H9 (cell line): Measurements from ENCODE around the gene DENND4B. TPM values are rescaled to one million over a fixed set of nuclear protein-coding genes. Genes with fewer than 3 reads are reported as not detected.

ENCODE experiments used
- DNase-seq: peaks from one replicate; pipeline ENCODE4 v3.0.0-alpha.2; 2017
- H2AFZ ChIP-seq: one replicate; pipeline ENCODE4 v1.6.1; 2013; ENCODE audit warnings: mild to moderate bottlenecking, low read length, control low read depth, moderate library complexity
- H2AK5ac ChIP-seq: 2 replicates; pipeline ENCODE4 v1.6.1; 2013; ENCODE audit warnings: low read length, control low read depth, mixed read lengths; ENCODE audit not compliant: insufficient read length
- H2BK120ac ChIP-seq: one replicate; pipeline ENCODE4 v1.6.1; 2013; ENCODE audit warnings: low read depth, mild to moderate bottlenecking, low read length, control low read depth, inconsistent platforms; ENCODE audit not compliant: poor library complexity, severe bottlenecking
- H2BK12ac ChIP-seq: 2 replicates; pipeline ENCODE4 v1.6.1; 2013; ENCODE audit warnings: low read length, control low read depth, mixed read lengths, low read depth; ENCODE audit not compliant: insufficient read length
- H2BK15ac ChIP-seq: 2 replicates; pipeline ENCODE4 v1.6.1; 2013; ENCODE audit warnings: low read depth, low read length, control low read depth
- H2BK20ac ChIP-seq: one replicate; pipeline ENCODE4 v1.6.1; 2013; ENCODE audit warnings: low read depth, mild to moderate bottlenecking, low read length, control low read depth, inconsistent platforms; ENCODE audit not compliant: poor library complexity, severe bottlenecking
- H2BK5ac ChIP-seq: 2 replicates; pipeline ENCODE4 v1.6.1; 2013; ENCODE audit warnings: low read length, control low read depth, mixed read lengths; ENCODE audit not compliant: insufficient read length
- H3K14ac ChIP-seq: 2 replicates; pipeline ENCODE4 v1.6.1; 2013; ENCODE audit warnings: low read length, control low read depth; ENCODE audit not compliant: insufficient read depth
- H3K18ac ChIP-seq: 2 replicates; pipeline ENCODE4 v1.6.1; 2013; ENCODE audit warnings: low read depth, mild to moderate bottlenecking, mixed read lengths, low read length, control low read depth; ENCODE audit not compliant: insufficient read length
- H3K23ac ChIP-seq: 2 replicates; pipeline ENCODE4 v1.6.1; 2013; ENCODE audit warnings: low read length, control low read depth, mixed read lengths, low read depth; ENCODE audit not compliant: insufficient read length
- H3K23me2 ChIP-seq: 2 replicates; pipeline ENCODE4 v1.6.1; 2013; ENCODE audit warnings: low read depth, mild to moderate bottlenecking, mixed read lengths, low read length, control low read depth; ENCODE audit not compliant: insufficient read length, poor library complexity, severe bottlenecking
- H3K27ac ChIP-seq: 2 replicates; pipeline ENCODE4 v1.5.1; 2013; ENCODE audit warnings: low read length, control low read depth, mixed read lengths, low read depth; ENCODE audit not compliant: insufficient read length
- H3K27me3 ChIP-seq: 2 replicates; pipeline ENCODE4 v1.6.1; 2013; ENCODE audit warnings: low read length, control low read depth, inconsistent platforms; ENCODE audit not compliant: insufficient read depth
- H3K4ac ChIP-seq: 2 replicates; pipeline ENCODE4 v1.6.1; 2013; ENCODE audit warnings: low read depth, mild to moderate bottlenecking, control low read depth, inconsistent platforms, low read length, moderate library complexity
- H3K4me1 ChIP-seq: 2 replicates; pipeline ENCODE4 v1.6.1; 2013; ENCODE audit warnings: low read length, control low read depth, inconsistent platforms; ENCODE audit not compliant: insufficient read depth
- H3K4me2 ChIP-seq: 2 replicates; pipeline ENCODE4 v1.6.1; 2013; ENCODE audit warnings: low read length, control low read depth, mixed read lengths; ENCODE audit not compliant: insufficient read length, insufficient read depth
- H3K56ac ChIP-seq: 2 replicates; pipeline ENCODE4 v1.6.1; 2013; ENCODE audit warnings: low read depth, mild to moderate bottlenecking, mixed read lengths, low read length, control low read depth; ENCODE audit not compliant: insufficient read length
- H3K79me1 ChIP-seq: 2 replicates; pipeline ENCODE4 v1.6.1; 2013; ENCODE audit warnings: low read depth, mild to moderate bottlenecking, moderate library complexity, low read length, control low read depth, inconsistent platforms; ENCODE audit not compliant: insufficient read depth, poor library complexity, severe bottlenecking
- H3K79me2 ChIP-seq: 2 replicates; pipeline ENCODE4 v1.6.1; 2013; ENCODE audit warnings: low read length, control low read depth, inconsistent platforms; ENCODE audit not compliant: insufficient read depth
- H3K9ac ChIP-seq: 2 replicates; pipeline ENCODE4 v1.6.1; 2013; ENCODE audit warnings: low read length, control low read depth, mixed read lengths; ENCODE audit not compliant: insufficient read length; ENCODE audit errors: extremely low read depth
- H3K9me3 ChIP-seq: one replicate; pipeline ENCODE4 v1.6.1; 2013; ENCODE audit warnings: low read depth, low read length, inconsistent platforms; ENCODE audit not compliant: control insufficient read depth
- H3T11ph ChIP-seq: one replicate; pipeline ENCODE4 v1.6.1; 2013; ENCODE audit warnings: mild to moderate bottlenecking, low read length, control low read depth, inconsistent platforms
- H4K20me1 ChIP-seq: one replicate; pipeline ENCODE4 v1.6.1; 2013; ENCODE audit not compliant: control insufficient read depth, insufficient read length, insufficient read depth
- H4K5ac ChIP-seq: 2 replicates; pipeline ENCODE4 v1.6.1; 2013; ENCODE audit warnings: low read depth, mild to moderate bottlenecking, mixed read lengths, low read length, control low read depth; ENCODE audit not compliant: insufficient read length
- H4K8ac ChIP-seq: replicated peaks from 2 replicates; pipeline ENCODE4 v1.6.1; 2013; ENCODE audit warnings: low read length, control low read depth, mixed read lengths, low read depth; ENCODE audit not compliant: insufficient read length
- H4K91ac ChIP-seq: 2 replicates; pipeline ENCODE4 v1.6.1; 2013; ENCODE audit warnings: low read depth, mild to moderate bottlenecking, moderate library complexity, mixed read lengths, low read length, control low read depth; ENCODE audit not compliant: insufficient read length
- H3K27ac Mint-ChIP-seq, 3 experiments: 2 replicates in 2 of 3; 3 replicates in 1 of 3; pipeline ENCODE4 v1.8.0; 2020 to 2021; ENCODE audit warnings: mixed read lengths in 3 of 3, mild to moderate bottlenecking in 1 of 3, moderate library complexity in 1 of 3
- H3K27me3 Mint-ChIP-seq: 2 replicates; pipeline ENCODE4 v1.8.0; 2021; ENCODE audit warnings: low read depth, mild to moderate bottlenecking, moderate library complexity, mixed read lengths
- H3K36me3 Mint-ChIP-seq, 3 experiments: 2 replicates in 2 of 3; 3 replicates in 1 of 3; pipeline ENCODE4 v1.8.0; 2020 to 2021; ENCODE audit warnings: low read depth in 3 of 3, mixed read lengths in 3 of 3; ENCODE audit not compliant: insufficient read depth in 1 of 3
- H3K4me1 Mint-ChIP-seq, 2 experiments: 2 replicates each; pipeline ENCODE4 v1.8.0; 2020; ENCODE audit warnings: mixed read lengths in 2 of 2
- H3K4me3 Mint-ChIP-seq, 2 experiments: 2 replicates in 1 of 2; 3 replicates in 1 of 2; pipeline ENCODE4 v1.8.0; 2020 to 2021; ENCODE audit warnings: mild to moderate bottlenecking in 2 of 2, mixed read lengths in 2 of 2, moderate library complexity in 1 of 2
- H3K9me3 Mint-ChIP-seq, 2 experiments: 2 replicates in 1 of 2; 3 replicates in 1 of 2; pipeline ENCODE4 v1.8.0; 2020; ENCODE audit warnings: mild to moderate bottlenecking in 2 of 2, mixed read lengths in 2 of 2, moderate library complexity in 1 of 2
- CTCF ChIP-seq: fragments of 200-600 bp; sonication (generic); conservative IDR thresholded peaks from 3 replicates; pipeline ENCODE4 v1.8.0; 2021; ENCODE audit warnings: antibody characterized with exemption, mild to moderate bottlenecking
- WGBS: extraction: QIAGEN DNeasy Blood & Tissue Kit; methylation state at CpG from one replicate; pipeline ENCODE4 v1.1.7; 2013; ENCODE audit warnings: missing lambda C conversion rate, low lambda C conversion rate, mixed read lengths; ENCODE audit not compliant: insufficient read length; ENCODE audit errors: extremely low coverage; 5-methylcytosine and 5-hydroxymethylcytosine counted together
- total RNA-seq: library from RNA; stranded (reverse); gene quantifications from 2 replicates; pipeline ENCODE4 v1.2.1, GENCODE V29; 2021

DENND4B gene
- total RNA-seq, 1 experiment from 2014 or later: 84.6 TPM

DNA sequence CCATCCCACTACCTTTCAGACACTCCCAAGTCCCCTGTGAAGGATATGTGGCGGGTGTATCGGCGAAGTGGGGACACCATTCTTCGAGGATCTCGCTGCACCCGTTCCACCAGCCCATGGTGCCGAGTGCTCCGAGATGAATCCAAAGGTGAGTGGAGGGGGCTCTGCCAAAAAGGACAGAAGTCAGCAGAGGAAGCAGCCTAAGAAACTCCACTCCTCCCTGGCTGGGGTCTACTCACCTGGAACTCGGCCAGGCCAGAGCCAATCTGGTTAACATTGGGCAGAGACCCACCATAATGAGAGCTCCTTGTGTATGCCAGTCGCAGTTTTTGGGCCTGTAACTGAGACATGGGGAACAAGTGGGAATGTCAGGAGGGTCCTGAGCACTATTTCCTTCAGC lies 8.3 kb upstream of the DENND4B start:
- no peaks in the 10 kb centered on the region for H3K27me3 ChIP-seq
- H2BK120ac ChIP-seq: no peak overlapping the region
- Mint-ChIP-seq H3K4me3 (no peak overlapping the region), H3K4me1 (peaks cover 23% of the 10 kb centered on the region in 2 experiments), H3K27ac (no peak overlapping the region; a peak in 1 of 7 replicates), H3K27me3 (no peaks in the 10 kb centered on the region), H3K36me3 (peaks cover 22 to 48% (median 29%) of the 10 kb centered on the region in 3 experiments; a peak in 6 of 7 replicates), H3K9me3 (no peaks in the 10 kb centered on the region)
- peaks cover 6% of the 10 kb centered on the region for H3K23me2 ChIP-seq
- WGBS: no CpG with 5 or more reads among the region's 10 CpGs
- no peak overlapping the region for H4K8ac ChIP-seq
- no peak overlapping the region for H2BK15ac ChIP-seq
- no peak for DNase-seq
- no peak overlapping the region for H3K56ac ChIP-seq
- no peak overlapping the region for H2AFZ ChIP-seq
- peaks cover 28% of the 10 kb centered on the region for H3K79me2 ChIP-seq
- no peak overlapping the region for H3K4ac ChIP-seq
- H3K18ac ChIP-seq: no peak overlapping the region
- H2AK5ac ChIP-seq: no peak overlapping the region
- no peak overlapping the region for H3K14ac ChIP-seq
- no peaks in the 10 kb centered on the region for H3K9me3 ChIP-seq
- no peak overlapping the region for H4K5ac ChIP-seq
- H3K79me1 ChIP-seq: peaks cover 13% of the 10 kb centered on the region
- no peak overlapping the region for H2BK12ac ChIP-seq
- no peaks in the 10 kb centered on the region for H3K4me1 ChIP-seq
- H3K9ac ChIP-seq: no peak overlapping the region
- H4K91ac ChIP-seq: no peak overlapping the region
- H3K23ac ChIP-seq: no peak overlapping the region
- no peak overlapping the region for H2BK20ac ChIP-seq
- H3T11ph ChIP-seq: no peak overlapping the region
- peaks cover 2% of the 10 kb centered on the region for H4K20me1 ChIP-seq
- H3K27ac ChIP-seq: no peak overlapping the region
- TF ChIP-seq CTCF: no peak
- H3K4me2 ChIP-seq: no peak overlapping the region
- no peak overlapping the region for H2BK5ac ChIP-seq
